Ureter (tissue), 1 donor: ENCODE data around the gene INHBB. TPM values are rescaled to one million over a fixed set of nuclear protein-coding genes. Genes with fewer than 3 reads are reported as not detected.

ENCODE experiments used
- DNase-seq: peaks from one replicate; pipeline ENCODE4 v3.0.0-alpha.2; 2020; ENCODE audit warnings: low spot score
- total RNA-seq: library from RNA; stranded (reverse); gene quantifications from one replicate; pipeline ENCODE4 v1.2.4, GENCODE V29; 2023
- donor health status: DM: yes; HTN: yes; CAD: no.

The INHBB gene
- total RNA-seq, 1 donor from 2014 or later: 10.8 TPM

- no peak for DNase-seq
These were observed 4.0 kb upstream of the INHBB start for GRCh38 chr2:120341977-120342376.

- no peak for DNase-seq
These were observed 3.5 kb upstream of the INHBB start for GRCh38 chr2:120342446-120342845.

GRCh38 chr2:120343100-120343432 lies 2.9 kb upstream of the INHBB start:
- no peak for DNase-seq

DNA sequence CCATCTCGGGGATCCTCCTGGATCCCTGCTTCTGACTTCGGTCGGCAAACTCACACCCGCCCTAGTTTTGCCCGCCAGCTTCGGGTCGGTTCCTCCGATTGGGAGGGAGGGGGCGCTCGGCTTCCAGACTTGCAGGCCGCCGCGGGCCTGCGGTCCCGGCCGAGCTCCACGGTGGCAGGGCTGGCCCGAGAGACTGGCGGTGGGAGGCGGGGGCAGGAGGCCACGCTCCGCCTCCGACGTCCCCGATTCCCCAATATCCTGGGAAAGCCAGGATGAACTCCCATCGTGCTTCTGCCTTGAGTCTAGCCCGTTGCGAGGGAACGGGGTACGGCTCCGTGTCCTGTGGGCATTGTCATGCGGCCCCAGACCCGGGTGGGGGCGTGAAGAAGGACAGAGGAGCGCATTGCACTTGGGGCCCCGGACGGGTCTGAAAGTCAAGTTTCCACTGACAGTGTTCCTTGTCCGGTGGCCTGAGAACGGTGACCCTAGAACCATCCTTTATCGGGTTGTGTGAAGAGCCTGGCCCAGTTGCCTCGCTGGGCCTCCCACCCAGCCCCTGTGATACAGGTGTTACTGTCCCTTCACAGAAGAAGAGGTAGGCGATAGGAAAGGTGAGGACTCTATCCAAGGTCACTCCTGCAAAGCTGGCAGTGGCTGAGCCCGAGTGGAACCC lies 2.4 kb upstream of the INHBB start:
- DNase-seq: peak; percentile 87

DNA sequence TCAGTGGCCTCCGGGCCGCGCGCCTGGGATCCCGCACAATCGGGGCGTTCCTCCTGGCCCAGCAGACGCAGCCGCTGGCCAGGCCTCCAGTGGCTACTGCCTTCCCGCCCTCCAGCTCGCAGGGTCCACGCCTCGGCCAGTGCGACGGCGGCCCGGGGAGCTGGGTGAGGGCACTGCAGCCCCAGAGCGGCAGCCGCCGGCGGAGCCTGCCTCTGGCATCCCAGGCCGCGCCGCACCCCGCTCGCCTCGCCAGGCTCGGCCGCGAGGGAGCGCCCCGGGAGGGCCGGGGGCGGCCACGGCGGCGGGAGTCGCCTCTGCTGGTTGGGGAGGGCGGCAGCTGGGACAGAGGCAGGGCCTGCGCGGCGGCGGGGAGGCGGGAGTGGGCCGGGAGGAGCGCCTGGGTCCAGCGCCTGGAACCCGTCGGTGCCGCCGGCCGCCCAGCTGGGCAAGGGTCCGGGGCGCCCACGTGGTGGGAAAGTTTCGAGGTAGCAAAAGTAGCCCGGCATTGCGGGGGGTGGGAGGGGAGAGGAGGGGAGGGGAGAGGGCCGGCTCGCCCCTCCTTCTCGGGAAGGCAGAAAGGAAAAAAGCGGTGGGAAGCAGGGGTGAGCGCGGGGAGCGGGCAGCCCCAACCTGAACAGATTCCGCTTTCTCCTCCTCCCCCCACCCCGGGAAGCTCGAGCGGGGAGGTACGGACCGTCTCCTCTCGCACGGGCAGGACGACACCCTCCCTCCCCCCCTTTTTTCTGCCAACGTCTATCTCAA lies 1.5 kb upstream of the INHBB start:
- no peak for DNase-seq

GRCh38 chr2:120344976-120345581 lies 857 bp upstream of the INHBB start:
- DNase-seq: no peak

DNA sequence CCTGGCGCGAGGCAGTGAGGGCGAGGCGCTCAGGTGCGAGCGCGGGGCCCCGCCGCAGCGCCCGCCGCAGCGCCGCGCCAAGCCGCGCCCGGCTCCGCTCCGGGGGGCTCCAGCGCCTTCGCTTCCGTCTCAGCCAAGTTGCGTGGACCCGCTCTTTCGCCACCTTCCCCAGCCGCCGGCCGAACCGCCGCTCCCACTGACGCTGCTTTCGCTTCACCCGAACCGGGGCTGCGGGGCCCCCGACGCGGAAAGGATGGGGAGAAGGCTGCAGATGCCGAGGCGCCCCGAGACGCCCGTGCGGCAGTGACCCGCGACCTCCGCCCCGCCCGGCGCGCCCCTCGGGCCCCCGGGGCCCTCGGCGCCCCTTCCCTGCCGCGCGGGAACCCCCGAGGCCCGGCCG lies 328 bp upstream of the INHBB start:
- DNase-seq: no peak

DNA sequence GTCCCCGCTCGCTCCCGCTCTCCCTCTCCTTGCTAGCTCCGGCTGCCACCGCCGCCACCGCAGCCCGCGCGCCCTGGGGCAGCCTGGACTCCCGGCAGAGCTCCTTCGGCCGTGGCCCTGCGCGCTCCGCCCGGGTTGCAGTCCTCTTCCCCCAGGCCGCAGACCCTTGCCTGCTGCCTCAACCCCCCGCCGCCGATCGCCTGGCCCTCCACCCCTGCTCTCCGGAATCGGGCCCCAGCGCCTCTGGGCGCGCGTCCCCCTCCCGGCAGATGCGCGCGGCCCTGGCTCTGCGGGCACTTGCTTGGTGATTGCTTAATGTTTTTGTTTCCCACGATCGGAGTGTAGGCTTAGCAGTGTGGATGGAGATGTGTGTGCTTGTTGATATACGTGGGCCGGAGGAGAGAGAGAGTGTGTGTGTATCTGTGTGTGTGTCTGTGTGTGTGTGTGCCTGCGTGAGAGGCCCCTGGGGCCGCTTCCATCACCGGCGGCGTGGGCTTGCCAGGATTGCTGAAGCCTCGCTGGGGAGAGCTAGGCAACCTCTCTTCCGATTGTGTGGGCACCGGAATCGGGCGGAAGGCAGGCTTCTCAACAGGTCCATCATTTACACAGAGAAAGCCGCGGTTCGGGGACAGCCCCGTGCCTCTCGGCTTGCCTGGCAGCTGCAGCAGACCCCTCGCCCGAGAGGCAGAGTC lies 877 bp downstream of the INHBB start:
- DNase-seq: no peak

DNA sequence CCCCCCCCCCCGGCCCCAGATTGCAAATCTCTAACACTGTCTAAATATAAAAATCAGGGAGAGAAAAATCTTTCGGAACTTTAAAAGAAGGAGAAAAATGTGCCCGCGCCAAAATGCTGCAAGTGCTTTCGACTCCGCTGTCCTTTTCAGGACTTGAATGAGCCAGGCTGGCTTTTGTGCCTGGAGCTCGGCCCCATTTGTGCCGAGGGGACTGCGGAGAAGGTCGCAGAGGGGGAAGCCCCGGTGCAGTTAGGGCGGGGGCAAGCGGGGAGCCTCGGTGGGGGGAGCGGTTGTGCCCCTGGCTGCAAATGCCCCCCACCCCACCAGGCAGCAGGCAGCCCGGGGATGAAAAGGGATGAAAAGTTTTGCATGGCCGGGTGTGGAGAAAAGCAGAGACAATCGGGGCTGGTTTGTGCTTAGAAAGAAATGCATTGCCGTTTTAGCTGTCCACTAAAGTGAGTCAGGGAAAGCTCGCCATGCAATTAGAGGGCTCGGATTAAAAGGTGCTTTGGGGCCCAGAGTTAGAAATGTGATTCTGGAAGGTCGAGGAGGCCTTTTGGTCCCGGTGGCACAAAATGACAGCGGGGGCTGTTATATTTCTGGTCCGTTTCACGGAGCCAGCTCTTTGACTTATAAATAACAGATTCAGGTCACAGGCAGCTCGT lies 1.6 kb downstream of the INHBB start:
- DNase-seq: no peak

DNA sequence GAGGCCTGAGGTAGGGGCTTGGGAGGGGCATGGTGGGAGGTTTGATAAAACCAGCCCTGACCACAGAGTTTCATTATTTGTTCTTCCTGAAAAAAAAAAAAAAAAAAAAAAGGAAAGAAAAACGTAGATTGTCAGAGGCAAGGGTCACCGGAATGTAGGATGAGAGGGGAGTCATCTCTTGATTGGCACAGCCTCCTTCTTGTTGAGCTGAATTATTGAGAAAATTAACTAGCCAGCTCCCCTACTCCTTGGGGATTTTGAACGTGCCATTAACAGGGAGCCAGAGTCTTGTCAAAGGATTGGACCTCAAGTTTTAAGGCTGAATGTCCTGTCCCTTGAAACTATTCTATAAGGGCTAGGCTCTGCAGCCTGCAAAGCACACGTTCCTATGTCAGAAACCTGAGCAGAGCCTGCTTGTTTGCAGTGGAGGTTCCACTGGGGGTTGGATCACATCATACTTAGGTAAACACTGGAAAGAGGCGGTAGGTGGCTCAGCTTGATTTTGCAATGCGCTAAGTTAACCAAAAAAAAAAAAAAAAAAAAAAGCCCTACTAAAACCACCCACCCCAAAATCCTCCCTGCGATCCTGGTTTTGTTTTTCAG lies 2.3 kb downstream of the INHBB start:
- DNase-seq: no peak

DNA sequence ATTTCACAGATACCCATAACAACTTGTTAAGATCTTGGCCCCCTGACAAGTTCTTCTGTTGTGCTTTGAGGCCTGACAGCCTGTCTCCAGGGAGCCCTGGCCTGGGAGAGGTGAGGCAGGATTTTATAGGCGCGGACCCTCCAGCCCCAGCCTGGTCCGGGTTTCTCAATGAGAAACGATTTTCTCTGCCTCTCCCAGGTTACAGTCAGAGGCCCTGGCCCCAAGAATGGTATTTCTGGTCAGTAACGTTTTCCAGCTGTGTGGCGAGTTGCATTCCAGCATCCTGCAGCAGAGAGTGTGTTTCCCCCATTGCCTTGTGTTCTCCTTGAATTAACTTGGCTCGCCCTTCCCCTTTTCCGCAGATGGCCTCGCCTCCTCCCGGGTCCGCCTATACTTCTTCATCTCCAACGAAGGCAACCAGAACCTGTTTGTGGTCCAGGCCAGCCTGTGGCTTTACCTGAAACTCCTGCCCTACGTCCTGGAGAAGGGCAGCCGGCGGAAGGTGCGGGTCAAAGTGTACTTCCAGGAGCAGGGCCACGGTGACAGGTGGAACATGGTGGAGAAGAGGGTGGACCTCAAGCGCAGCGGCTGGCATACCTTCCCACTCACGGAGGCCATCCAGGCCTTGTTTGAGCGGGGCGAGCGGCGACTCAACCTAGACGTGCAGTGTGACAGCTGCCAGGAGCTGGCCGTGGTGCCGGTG lies 3.0 kb downstream of the INHBB start:
- DNase-seq: no peak

DNA sequence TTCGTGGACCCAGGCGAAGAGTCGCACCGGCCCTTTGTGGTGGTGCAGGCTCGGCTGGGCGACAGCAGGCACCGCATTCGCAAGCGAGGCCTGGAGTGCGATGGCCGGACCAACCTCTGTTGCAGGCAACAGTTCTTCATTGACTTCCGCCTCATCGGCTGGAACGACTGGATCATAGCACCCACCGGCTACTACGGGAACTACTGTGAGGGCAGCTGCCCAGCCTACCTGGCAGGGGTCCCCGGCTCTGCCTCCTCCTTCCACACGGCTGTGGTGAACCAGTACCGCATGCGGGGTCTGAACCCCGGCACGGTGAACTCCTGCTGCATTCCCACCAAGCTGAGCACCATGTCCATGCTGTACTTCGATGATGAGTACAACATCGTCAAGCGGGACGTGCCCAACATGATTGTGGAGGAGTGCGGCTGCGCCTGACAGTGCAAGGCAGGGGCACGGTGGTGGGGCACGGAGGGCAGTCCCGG lies 3.5 kb downstream of the INHBB start:
- no peak for DNase-seq

DNA sequence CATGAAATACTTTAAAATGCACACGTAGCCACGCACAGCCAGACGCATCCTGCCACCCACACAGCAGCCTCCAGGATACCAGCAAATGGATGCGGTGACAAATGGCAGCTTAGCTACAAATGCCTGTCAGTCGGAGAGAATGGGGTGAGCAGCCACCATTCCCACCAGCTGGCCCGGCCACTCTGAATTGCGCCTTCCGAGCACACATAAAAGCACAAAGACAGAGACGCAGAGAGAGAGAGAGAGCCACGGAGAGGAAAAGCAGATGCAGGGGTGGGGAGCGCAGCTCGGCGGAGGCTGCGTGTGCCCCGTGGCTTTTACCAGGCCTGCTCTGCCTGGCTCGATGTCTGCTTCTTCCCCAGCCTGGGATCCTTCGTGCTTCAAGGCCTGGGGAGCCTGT lies 4.1 kb downstream of the INHBB start:
- no peak for DNase-seq

GRCh38 chr2:120350801-120351320 lies 4.9 kb downstream of the INHBB start:
- DNase-seq: no peak

- no peak for DNase-seq
These were observed 7.0 kb downstream of the INHBB start for GRCh38 chr2:120352696-120353590.

- no peak for DNase-seq
These were observed 7.6 kb downstream of the INHBB start for GRCh38 chr2:120353591-120353898.

GRCh38 chr2:120353931-120354330 lies 8.0 kb downstream of the INHBB start:
- DNase-seq: no peak

DNA sequence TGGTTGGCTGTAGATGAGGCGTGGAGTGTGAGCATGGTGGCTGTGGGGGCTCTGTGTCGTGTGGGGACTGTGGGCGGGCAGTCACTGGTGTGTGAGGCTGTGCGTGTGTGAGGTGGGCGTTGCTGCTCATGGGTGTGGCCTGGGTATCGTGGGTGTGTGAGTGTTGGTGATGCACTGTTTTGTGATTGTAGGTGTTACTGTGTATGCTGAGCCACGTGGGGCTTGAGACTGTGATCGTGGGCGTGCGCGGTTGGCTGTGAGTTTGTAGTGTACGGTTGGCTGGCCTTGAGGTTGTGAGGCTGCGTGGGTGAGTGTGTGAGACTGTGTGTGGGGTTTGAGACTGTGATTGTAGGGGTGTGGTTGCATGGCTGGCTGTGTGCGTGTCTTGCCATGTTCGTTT lies 8.5 kb downstream of the INHBB start:
- DNase-seq: no peak

DNA sequence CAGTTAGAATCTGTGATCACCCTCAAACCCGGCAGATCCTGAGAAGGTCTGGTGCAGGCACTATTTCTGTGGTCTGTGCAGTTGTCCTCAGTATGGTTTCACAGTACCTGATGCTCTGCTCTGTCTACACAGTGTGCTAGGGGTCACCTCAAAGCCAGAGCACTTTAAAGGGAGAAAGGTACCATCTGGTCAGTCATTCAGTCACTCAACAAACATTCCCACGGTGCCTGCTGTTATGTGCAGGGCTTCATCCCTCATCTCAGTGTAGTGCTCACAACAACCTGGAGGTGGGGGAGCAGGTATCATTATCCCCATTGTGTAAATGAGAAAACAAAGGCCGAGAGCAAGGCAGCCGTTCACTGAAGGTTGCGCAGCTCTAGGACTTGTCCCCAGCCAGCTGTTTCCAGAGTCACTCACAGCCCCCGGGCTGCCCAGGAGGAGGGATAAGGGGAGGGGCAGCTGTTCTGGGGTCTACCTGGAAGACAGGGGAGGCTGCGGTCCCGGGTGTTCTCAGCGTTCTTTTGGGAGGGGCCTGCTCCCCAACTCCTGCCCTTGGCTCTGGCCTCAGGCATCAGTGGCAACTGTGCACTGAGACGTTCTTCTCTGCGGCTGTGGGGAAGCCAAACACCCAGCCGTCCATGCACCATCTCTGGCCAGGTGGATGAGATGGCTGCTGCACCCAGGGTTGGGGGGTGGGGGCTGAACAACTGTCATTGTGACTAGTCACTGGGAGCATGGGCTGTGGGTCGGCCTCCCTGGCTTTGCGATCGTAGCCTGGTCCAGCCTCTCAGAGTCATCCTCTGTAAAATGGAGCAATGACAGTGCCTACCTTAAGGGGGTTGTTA lies 9.2 kb downstream of the INHBB start:
- no peak for DNase-seq
